Calu3 (cell line): ENCODE results near the gene ARID1B. TPM values are rescaled to one million over a fixed set of nuclear protein-coding genes. Genes with fewer than 3 reads are reported as not detected.

Experiments
- BruUV-seq: library from RNA; stranded (reverse); fragments of 400-500 nt; replicated peaks from 2 replicates; lab custom pipeline; 2021; lab: Mats Ljungman, UMichigan
- CTCF ChIA-PET: fragments of 300-600 bp; sonication (Branson Sonifier 250); formaldehyde crosslinking; loops from one replicate; lab custom pipeline; 2022; ENCODE audit warnings: antibody characterized with exemption; lab: Charles Lee
- DNase-seq: peaks from one replicate; pipeline ENCODE4 v3.0.0; 2022
- H3K27ac Mint-ChIP-seq: one replicate; pipeline ENCODE4 v1.8.0; 2022; ENCODE audit warnings: mixed read lengths; ENCODE audit not compliant: unreplicated experiment
- H3K27me3 Mint-ChIP-seq: one replicate; pipeline ENCODE4 v1.8.0; 2022; ENCODE audit warnings: mixed read lengths; ENCODE audit not compliant: unreplicated experiment
- H3K36me3 Mint-ChIP-seq: one replicate; pipeline ENCODE4 v1.8.0; 2022; ENCODE audit warnings: mild to moderate bottlenecking, moderate library complexity, mixed read lengths; ENCODE audit not compliant: insufficient read depth, unreplicated experiment
- H3K4me1 Mint-ChIP-seq: one replicate; pipeline ENCODE4 v1.8.0; 2022; ENCODE audit warnings: mild to moderate bottlenecking, low read depth, mixed read lengths; ENCODE audit not compliant: unreplicated experiment
- H3K4me3 Mint-ChIP-seq: one replicate; pipeline ENCODE4 v1.8.0; 2022; ENCODE audit warnings: mild to moderate bottlenecking, low read depth, moderate library complexity, mixed read lengths; ENCODE audit not compliant: unreplicated experiment
- H3K9me3 Mint-ChIP-seq: one replicate; pipeline ENCODE4 v1.8.0; 2022; ENCODE audit warnings: low read depth, mixed read lengths; ENCODE audit not compliant: unreplicated experiment
- intact Hi-C: fragments of 100-400 bp; cut with micrococcal nuclease; formaldehyde crosslinking; loops from one replicate; pipeline ENCODE4 v1.10.0; 2022; ENCODE audit not compliant: unreplicated experiment
- total RNA-seq: library from RNA; stranded (reverse); gene quantifications from 2 replicates; pipeline ENCODE4 v1.2.3, GENCODE V29; 2022
- TF ChIP-seq, protein P1 (sequence below): fragments of 200-600 bp; IDR thresholded peaks from one replicate; pipeline ENCODE4 v1.8.0; 2022; ENCODE audit warnings: antibody characterized with exemption; ENCODE audit not compliant: unreplicated experiment

The ARID1B gene
- total RNA-seq, 1 experiment from 2014 or later: 53.5 TPM

DNA sequence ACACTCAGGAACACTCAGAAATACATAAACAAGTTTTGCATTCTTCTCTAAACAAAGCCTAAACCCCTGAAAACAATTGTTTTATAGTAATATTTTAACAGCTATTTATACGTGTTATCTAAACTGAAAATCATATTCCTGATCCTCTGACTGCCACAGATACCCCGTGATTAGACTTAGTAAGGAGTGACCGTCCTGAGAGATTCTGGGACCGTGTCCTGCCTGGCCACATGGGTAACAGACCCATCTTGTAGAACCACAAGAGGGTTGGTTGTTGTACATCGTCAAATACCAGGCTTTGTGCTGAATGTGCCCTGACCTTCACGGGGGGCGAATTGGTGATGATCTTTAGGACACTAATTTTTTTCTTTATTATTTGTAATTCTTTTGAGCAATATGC is 331.7 kb downstream of the ARID1B start:
- Mint-ChIP-seq H3K27me3 (no peaks in the 10 kb centered on the region), H3K27ac (no peak overlapping the region), H3K4me1 (peaks cover 12% of the 10 kb centered on the region), H3K36me3 (no peaks in the 10 kb centered on the region), H3K4me3 (no peak overlapping the region), H3K9me3 (peaks cover 2% of the 10 kb centered on the region)
- no peak for DNase-seq
- no TSS peak for BruUV-seq
- CTCF ChIA-PET: no interaction called here
- TF ChIP-seq, protein P1, sequence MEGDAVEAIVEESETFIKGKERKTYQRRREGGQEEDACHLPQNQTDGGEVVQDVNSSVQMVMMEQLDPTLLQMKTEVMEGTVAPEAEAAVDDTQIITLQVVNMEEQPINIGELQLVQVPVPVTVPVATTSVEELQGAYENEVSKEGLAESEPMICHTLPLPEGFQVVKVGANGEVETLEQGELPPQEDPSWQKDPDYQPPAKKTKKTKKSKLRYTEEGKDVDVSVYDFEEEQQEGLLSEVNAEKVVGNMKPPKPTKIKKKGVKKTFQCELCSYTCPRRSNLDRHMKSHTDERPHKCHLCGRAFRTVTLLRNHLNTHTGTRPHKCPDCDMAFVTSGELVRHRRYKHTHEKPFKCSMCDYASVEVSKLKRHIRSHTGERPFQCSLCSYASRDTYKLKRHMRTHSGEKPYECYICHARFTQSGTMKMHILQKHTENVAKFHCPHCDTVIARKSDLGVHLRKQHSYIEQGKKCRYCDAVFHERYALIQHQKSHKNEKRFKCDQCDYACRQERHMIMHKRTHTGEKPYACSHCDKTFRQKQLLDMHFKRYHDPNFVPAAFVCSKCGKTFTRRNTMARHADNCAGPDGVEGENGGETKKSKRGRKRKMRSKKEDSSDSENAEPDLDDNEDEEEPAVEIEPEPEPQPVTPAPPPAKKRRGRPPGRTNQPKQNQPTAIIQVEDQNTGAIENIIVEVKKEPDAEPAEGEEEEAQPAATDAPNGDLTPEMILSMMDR: no peak
- intact Hi-C loops: no loop called here

DNA sequence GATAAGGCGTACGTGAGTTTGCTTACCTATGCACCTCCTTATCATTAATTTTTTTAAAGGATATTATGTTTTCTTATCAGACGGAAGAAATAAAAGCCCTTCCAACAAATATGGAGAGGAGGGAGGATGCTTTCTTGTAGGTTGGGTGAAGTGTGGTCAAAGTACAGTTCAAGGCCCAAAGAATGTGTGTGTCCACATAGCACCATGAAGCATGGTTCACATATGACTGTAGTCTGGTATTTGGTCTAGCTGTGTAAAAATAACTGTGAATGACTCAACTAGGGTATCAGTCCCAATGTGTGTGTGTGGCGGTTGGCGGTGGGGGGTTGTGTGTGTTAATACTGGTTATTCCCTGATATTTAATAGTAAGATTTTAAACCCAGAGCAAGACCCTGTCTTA is 333.4 kb downstream of the ARID1B start:
- intact Hi-C loops: no loop called here
- Mint-ChIP-seq H3K4me3 (no peak overlapping the region), H3K27ac (no peak overlapping the region), H3K36me3 (no peaks in the 10 kb centered on the region), H3K27me3 (no peaks in the 10 kb centered on the region), H3K9me3 (peaks cover 2% of the 10 kb centered on the region), H3K4me1 (peaks cover 12% of the 10 kb centered on the region)
- no TSS peak for BruUV-seq
- no peak for DNase-seq
- TF ChIP-seq, protein P1: no peak
- CTCF ChIA-PET: no interaction called here

DNA sequence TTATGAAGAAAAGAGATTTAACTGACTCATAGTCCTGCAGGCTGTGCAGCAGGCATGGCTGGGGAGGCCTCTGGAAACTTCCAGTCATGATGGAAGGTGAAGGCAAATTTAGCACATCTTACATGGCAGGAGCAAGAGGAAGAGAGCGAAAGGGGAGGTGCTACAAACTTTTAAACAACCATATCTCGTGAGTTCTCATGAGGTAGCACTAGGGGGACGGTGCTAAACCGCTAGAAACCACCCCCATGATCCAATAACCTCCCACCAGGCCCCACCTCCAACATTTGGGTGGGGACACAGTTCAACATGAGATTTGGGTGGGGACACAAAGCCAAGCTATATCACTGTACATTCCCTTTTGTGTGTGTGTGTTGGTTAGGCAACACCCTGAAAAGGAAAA is 336.2 kb downstream of the ARID1B start:
- Mint-ChIP-seq H3K4me3 (no peak overlapping the region), H3K4me1 (no peaks in the 10 kb centered on the region)
- no TSS peak for BruUV-seq

DNA sequence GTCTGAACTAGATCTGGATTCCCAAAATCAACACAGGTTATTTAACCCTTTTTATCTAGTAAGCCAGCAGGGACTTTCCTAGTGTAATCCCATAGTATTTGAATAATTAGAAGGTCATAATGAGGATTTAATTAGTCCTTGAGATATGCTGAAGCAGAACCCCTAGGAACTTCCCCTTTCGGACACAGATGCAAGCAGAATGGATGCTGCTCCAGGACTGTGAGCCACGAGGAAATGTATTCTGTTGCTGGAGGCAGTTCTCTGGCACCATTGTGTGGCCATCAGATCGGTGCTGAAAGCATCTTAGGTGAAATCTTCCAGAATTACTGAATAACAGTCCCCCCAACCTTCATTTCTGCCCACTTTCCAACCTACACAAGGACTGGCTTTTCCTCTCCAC is 339.2 kb downstream of the ARID1B start:
- Mint-ChIP-seq H3K36me3 (no peaks in the 10 kb centered on the region), H3K4me3 (no peak overlapping the region), H3K27ac (no peak overlapping the region), H3K4me1 (no peaks in the 10 kb centered on the region), H3K27me3 (no peaks in the 10 kb centered on the region), H3K9me3 (peaks cover 2% of the 10 kb centered on the region)
- TF ChIP-seq, protein P1: no peak
- BruUV-seq: no TSS peak
- intact Hi-C loops: no loop called here
- CTCF ChIA-PET: no interaction called here
- no peak for DNase-seq

More for the DNA sequence above, 336.2 kb downstream of the ARID1B start:
- H3K9me3 Mint-ChIP-seq: peaks cover 2% of the 10 kb centered on the region
- intact Hi-C loops: no loop called here
- H3K27me3 Mint-ChIP-seq: no peaks in the 10 kb centered on the region
- no peak overlapping the region for H3K27ac Mint-ChIP-seq
- no peak for DNase-seq
- H3K36me3 Mint-ChIP-seq: no peaks in the 10 kb centered on the region
- TF ChIP-seq, protein P1: no peak
- CTCF ChIA-PET: interaction anchor here (0.5 kb wide), 1 partner anchor 488 kb away, joined by 3 read pairs; no protein-coding TSS in a partner anchor
